Measurements from ENCODE around the gene JPH4.

DNA sequence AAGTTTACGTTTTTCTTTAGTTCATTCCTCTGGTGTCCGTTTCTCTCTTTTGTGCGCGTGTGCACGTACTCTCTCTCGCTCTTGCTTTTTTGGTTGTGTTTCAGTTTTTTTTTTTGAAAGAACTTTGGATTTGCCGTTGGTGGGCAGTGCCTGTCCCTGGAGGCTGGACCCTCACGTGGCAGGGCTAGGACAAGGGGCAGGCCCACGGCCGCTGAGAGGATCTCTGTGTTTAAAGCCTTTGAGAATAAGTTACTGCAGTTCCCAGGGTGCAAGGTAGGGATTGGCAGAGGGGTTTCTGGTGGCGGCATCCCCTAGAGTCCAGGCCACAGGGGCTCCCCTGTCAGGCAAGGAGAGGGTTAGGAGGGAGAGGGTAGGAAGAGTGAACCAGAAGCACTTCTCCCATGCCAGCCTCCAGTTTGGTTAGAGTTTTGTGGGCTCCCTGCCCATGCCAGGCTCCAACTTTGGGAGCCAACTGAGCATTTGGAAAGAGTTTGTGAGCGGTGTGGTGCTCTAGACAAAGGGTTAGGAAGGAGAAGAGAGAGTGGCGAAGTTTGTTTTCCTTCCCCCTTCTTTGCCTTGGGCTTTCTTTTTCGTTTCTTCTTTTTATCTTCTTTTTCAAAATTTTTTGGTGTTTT is 57.6 kb downstream of the JPH4 start:
- TF ChIP-seq, protein P1, sequence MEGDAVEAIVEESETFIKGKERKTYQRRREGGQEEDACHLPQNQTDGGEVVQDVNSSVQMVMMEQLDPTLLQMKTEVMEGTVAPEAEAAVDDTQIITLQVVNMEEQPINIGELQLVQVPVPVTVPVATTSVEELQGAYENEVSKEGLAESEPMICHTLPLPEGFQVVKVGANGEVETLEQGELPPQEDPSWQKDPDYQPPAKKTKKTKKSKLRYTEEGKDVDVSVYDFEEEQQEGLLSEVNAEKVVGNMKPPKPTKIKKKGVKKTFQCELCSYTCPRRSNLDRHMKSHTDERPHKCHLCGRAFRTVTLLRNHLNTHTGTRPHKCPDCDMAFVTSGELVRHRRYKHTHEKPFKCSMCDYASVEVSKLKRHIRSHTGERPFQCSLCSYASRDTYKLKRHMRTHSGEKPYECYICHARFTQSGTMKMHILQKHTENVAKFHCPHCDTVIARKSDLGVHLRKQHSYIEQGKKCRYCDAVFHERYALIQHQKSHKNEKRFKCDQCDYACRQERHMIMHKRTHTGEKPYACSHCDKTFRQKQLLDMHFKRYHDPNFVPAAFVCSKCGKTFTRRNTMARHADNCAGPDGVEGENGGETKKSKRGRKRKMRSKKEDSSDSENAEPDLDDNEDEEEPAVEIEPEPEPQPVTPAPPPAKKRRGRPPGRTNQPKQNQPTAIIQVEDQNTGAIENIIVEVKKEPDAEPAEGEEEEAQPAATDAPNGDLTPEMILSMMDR (IDR thresholded peaks at IDR 0.05) = no peak
- TF ChIP-seq POLR2A (IDR thresholded peaks at IDR 0.05) = no peak
